OCI-LY3 (cell line): ENCODE measurements around the gene CDK5R1.
"Not testable (repeated sequence)": the region's sequence is repeated elsewhere in the genome, so short reads cannot be mapped to it uniquely, and the experiment has no call there.

Experiments used
- CTCF ChIP-seq: fragments of 200-600, 300-600 bp; sonication (generic); IDR thresholded peaks from 2 replicates; pipeline ENCODE4 v1.5.1; 2014; ENCODE audit warnings: antibody characterized with exemption, low read length, low read depth
- EZH2phosphoT487 ChIP-seq: fragments of 200-600 bp; shearing (Covaris generic); IDR thresholded peaks from 2 replicates; pipeline ENCODE4 v1.6.1; 2018; ENCODE audit warnings: antibody characterized with exemption, mixed run types, low read depth

GRCh38 chr17:32524553-32524880 lies 37.7 kb downstream of the CDK5R1 start:
- TF ChIP-seq CTCF, EZH2phosphoT487: not testable (repeated sequence)
